Esophagus squamous epithelium (tissue), 4 donors: ENCODE data around the gene RBM46.

Experiments used
- CTCF ChIP-seq, 6 experiments: fragments of 450-650 bp in 4 of 6; fragments of 200-600 bp in 2 of 6; sonication (generic) in 2 of 6; IDR thresholded peaks; one replicate each; pipeline ENCODE4 v1.5.1; 2016 to 2019; ENCODE audit warnings: antibody characterized with exemption in 6 of 6, mild to moderate bottlenecking in 4 of 6, moderate library complexity in 4 of 6
- POLR2A ChIP-seq, 4 donors: fragments of 450-650 bp; IDR thresholded peaks; one replicate each; pipeline ENCODE4 v1.6.1; 2017; ENCODE audit warnings: antibody characterized with exemption in 4 of 4, mild to moderate bottlenecking in 4 of 4, moderate library complexity in 3 of 4

GRCh38 chr4:154731756-154732155 lies 49.3 kb upstream of the RBM46 start:
- TF ChIP-seq CTCF (IDR thresholded peaks at IDR 0.05) (no peak), POLR2A (IDR thresholded peaks at IDR 0.05) (no peak)
